GM12892 (cell line): ENCODE measurements around the gene CHST2.

Experiments used
- POLR2A ChIP-seq: IDR thresholded peaks from 2 replicates; pipeline ENCODE4 v1.6.1; 2011; ENCODE audit warnings: low read depth, low read length, control low read depth
- POLR2AphosphoS5 ChIP-seq: IDR thresholded peaks from 2 replicates; pipeline ENCODE4 v1.6.1; 2011; ENCODE audit warnings: low read depth, low read length, control low read depth
- TAF1 ChIP-seq: IDR thresholded peaks from 2 replicates; pipeline ENCODE4 v1.6.1; 2011; ENCODE audit warnings: low read depth, mild to moderate bottlenecking, control low read depth, low read length, borderline replicate concordance

DNA sequence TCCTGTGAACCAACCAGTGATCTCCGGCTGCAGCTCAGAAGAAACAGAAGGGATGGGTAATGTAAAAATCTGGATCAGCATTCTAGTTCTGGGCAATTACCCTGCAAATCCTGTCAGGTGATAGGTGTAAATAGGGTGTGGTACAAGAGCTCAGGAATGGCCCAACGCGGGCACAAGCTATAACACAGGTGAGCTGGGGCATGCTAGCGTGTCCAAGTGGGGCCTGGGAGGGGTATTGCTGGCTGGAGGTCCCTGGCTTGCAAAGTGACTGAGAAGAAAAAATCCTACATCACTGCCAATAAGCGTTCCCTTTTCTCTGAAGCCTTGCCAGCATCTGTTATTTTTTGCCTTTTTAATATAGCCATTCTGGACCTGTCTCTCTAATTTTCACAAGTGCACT lies 9.7 kb upstream of the CHST2 start:
- no peak for TF ChIP-seq POLR2A
- no peak for TF ChIP-seq POLR2AphosphoS5
- no peak for TF ChIP-seq TAF1
